ENCODE measurements around the gene WSB1. TPM values are rescaled to one million over a fixed set of nuclear protein-coding genes. Genes with fewer than 3 reads are reported as not detected.

The WSB1 gene
- total and polyA plus RNA-seq, 10 of the 15 experiments (the other 5 are each of a cell fraction or from before 2014, with no cell fraction given) = 26.6 to 458 (median 101) TPM

- TF ChIP-seq GATAD2B (conservative IDR thresholded peaks at IDR 0.05; ENCODE audit: low read depth) (no peak), KDM1A (IDR thresholded peaks at IDR 0.05; ENCODE audit: borderline replicate concordance) (no peak), TAF1 (IDR thresholded peaks at IDR 0.05; ENCODE audit: borderline replicate concordance, low read depth, low read length) (no peak)
Measured at GRCh38 chr17:27340575-27340974, 46.7 kb downstream of the WSB1 start (continued).

DNA sequence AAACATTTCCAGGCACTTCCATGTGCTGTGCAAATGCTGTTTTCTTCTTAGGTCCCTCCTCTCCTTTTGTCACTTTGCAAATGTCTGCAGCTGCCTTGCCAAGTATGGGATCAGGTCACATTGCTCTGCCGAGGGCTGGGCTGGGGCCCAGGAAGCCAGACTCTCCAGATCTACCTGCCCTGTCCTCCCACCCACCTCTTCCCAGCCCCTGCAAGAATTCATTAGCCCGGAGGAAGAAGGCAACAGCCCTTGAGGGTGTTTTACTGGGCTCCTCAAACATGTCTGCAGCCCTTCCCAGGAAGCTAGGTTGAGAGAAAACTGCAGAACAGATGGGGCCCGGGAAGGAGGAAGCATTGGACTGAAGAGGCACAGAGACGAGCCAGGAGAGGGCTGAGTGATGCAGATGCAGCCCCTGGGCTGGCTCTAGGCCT lies 47.1 kb downstream of the WSB1 start:
- H3K9me3 ChIP-seq (replicated peaks; ENCODE audit: control insufficient read depth, insufficient read depth, low read length) = no peaks in the 10 kb centered on the region
- H3K4me1 ChIP-seq (ENCODE audit: control insufficient read depth, insufficient read depth, low read length) = peaks cover 41% of the 10 kb centered on the region
- no peak overlapping the region for H2AFZ ChIP-seq (ENCODE audit: control insufficient read depth, low read depth, low read length)
- no peak for ATAC-seq
- no peak overlapping the region for H3K4me2 ChIP-seq (ENCODE audit: control insufficient read depth, insufficient read depth)
- no peaks in the 10 kb centered on the region for H3K36me3 ChIP-seq (ENCODE audit: control insufficient read depth in 2 of 2, insufficient read depth in 2 of 2, low read length in 1 of 2)
- no TSS peak for BruUV-seq (replicated peaks)
- no peak overlapping the region for H3K9ac ChIP-seq (ENCODE audit: control insufficient read depth, insufficient read depth, low read length)
- no peak overlapping the region for H3K4me3 ChIP-seq
- intact Hi-C loops (cut with micrococcal nuclease; ENCODE audit: unreplicated experiment) (no loop called here), in situ Hi-C loops (cut with MboI) (loop anchor here (10.0 kb wide), 1 partner anchor 64 kb away; no protein-coding TSS in a partner anchor)
- CTCF ChIA-PET = interaction anchor here (1.1 to 5.7 kb wide), 3 partner anchors 14 to 259 kb away, joined by 3 to 40 read pairs (median 3); no protein-coding TSS in a partner anchor
- no peaks in the 10 kb centered on the region for H3K79me2 ChIP-seq (ENCODE audit: control insufficient read depth, insufficient read depth, low read length)
- SMC1A ChIA-PET (ENCODE audit: uncharacterized antibody, unreplicated experiment) = interaction anchor here (1.3 to 3.0 kb wide), 4 partner anchors 11 to 104 kb away, joined by 3 to 12 read pairs (median 4); no protein-coding TSS in a partner anchor
- POLR2A ChIA-PET = no interaction called here
- WGBS (ENCODE audit: insufficient coverage, insufficient replicate concordance, low lambda C conversion rate, missing lambda C conversion rate) = 56% methylated on average over 4 of the region's 4 CpGs
- RAD21 ChIA-PET (ENCODE audit: unreplicated experiment) = interaction anchor here (0.8 to 1.7 kb wide), 3 partner anchors 8 to 259 kb away, joined by 3 to 5 read pairs (median 3); no protein-coding TSS in a partner anchor
- no peak for DNase-seq (ENCODE audit: low read depth, low spot score)
- no peak for FAIRE-seq
- no peak overlapping the region for H3K27ac ChIP-seq (ENCODE audit: control insufficient read depth, insufficient read depth)
- no peaks in the 10 kb centered on the region for H4K20me1 ChIP-seq (ENCODE audit: control insufficient read depth, insufficient read depth)
- no peaks in the 10 kb centered on the region for H3K27me3 ChIP-seq (replicated peaks in 1 of 2; ENCODE audit: control insufficient read depth in 2 of 2, insufficient read depth in 2 of 2, low read length in 1 of 2)
- no peak for TF ChIP-seq SRF (IDR thresholded peaks at IDR 0.05; ENCODE audit: low read depth in 2 of 2, low read length in 2 of 2)
- TF ChIP-seq CUX1 (IDR thresholded peaks at IDR 0.05; ENCODE audit: insufficient replicate concordance, low read depth, low read length) = no peak
- TF ChIP-seq, protein P1, sequence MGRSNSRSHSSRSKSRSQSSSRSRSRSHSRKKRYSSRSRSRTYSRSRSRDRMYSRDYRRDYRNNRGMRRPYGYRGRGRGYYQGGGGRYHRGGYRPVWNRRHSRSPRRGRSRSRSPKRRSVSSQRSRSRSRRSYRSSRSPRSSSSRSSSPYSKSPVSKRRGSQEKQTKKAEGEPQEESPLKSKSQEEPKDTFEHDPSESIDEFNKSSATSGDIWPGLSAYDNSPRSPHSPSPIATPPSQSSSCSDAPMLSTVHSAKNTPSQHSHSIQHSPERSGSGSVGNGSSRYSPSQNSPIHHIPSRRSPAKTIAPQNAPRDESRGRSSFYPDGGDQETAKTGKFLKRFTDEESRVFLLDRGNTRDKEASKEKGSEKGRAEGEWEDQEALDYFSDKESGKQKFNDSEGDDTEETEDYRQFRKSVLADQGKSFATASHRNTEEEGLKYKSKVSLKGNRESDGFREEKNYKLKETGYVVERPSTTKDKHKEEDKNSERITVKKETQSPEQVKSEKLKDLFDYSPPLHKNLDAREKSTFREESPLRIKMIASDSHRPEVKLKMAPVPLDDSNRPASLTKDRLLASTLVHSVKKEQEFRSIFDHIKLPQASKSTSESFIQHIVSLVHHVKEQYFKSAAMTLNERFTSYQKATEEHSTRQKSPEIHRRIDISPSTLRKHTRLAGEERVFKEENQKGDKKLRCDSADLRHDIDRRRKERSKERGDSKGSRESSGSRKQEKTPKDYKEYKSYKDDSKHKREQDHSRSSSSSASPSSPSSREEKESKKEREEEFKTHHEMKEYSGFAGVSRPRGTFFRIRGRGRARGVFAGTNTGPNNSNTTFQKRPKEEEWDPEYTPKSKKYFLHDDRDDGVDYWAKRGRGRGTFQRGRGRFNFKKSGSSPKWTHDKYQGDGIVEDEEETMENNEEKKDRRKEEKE (IDR thresholded peaks at IDR 0.05) = no peak
- TF ChIP-seq CEBPB (IDR thresholded peaks at IDR 0.05; ENCODE audit: borderline replicate concordance in 1 of 2, low read depth in 2 of 2, low read length in 2 of 2) = no peak
- no peak for TF ChIP-seq FOXK2 (IDR thresholded peaks at IDR 0.05)
- TF ChIP-seq ASH2L (IDR thresholded peaks at IDR 0.05; ENCODE audit: borderline replicate concordance, low read depth) = no peak
- no peak for TF ChIP-seq FOS (IDR thresholded peaks at IDR 0.05; ENCODE audit: borderline replicate concordance, extremely low read depth, insufficient read length)
- no peak for TF ChIP-seq NR2F1 (conservative IDR thresholded peaks at IDR 0.05)
- no peak for TF ChIP-seq HSF1 (IDR thresholded peaks at IDR 0.05; ENCODE audit: low read depth, low read length)
- no peak for TF ChIP-seq GABPA (IDR thresholded peaks at IDR 0.05; ENCODE audit: low read depth)

Measured in GM12878 (cell line).